Sigmoid colon (tissue), 7 donors: ENCODE measurements around the gene KCNJ1. TPM values are rescaled to one million over a fixed set of nuclear protein-coding genes. Genes with fewer than 3 reads are reported as not detected.

ENCODE experiments used
- DNase-seq: peaks from one replicate; pipeline ENCODE4 v3.0.0-alpha.2; 2019
- H3K27ac ChIP-seq, 4 donors: fragments of 200-600 bp; sonication (generic); one replicate each; pipeline ENCODE4 v1.5.1; 2016 to 2019; ENCODE audit warnings: mild to moderate bottlenecking in 1 of 4
- H3K27me3 ChIP-seq, 3 donors: fragments of 200-600 bp; sonication (generic); one replicate each; pipeline ENCODE4 v1.5.1; 2019; ENCODE audit warnings: mild to moderate bottlenecking in 1 of 3
- H3K36me3 ChIP-seq, 4 donors: fragments of 200-600 bp; sonication (generic); one replicate each; pipeline ENCODE4 v1.5.1; 2016 to 2019
- H3K4me1 ChIP-seq, 4 donors: fragments of 200-600 bp; sonication (generic); one replicate each; pipeline ENCODE4 v1.5.1; 2017 to 2019
- H3K4me3 ChIP-seq, 4 donors: fragments of 200-600 bp; sonication (generic); one replicate each; pipeline ENCODE4 v1.5.1; 2017 to 2019; ENCODE audit warnings: mild to moderate bottlenecking in 2 of 4, moderate library complexity in 1 of 4
- H3K9me3 ChIP-seq, 4 donors: fragments of 200-600 bp in 3 of 4; sonication (generic) in 3 of 4; one replicate each; pipeline versions ENCODE4 v1.5.1 to v1.6.1; 2013 to 2019
- CTCF ChIP-seq, 4 experiments: fragments of 450-650 bp in 3 of 4; fragments of 200-600 bp in 1 of 4; IDR thresholded peaks; one replicate each; pipeline ENCODE4 v1.5.1; 2016 to 2019; ENCODE audit warnings: antibody characterized with exemption in 4 of 4, mild to moderate bottlenecking in 3 of 4, moderate library complexity in 2 of 4
- EP300 ChIP-seq, 4 donors: sonication (generic); formaldehyde crosslinking; IDR thresholded peaks; one replicate each; pipeline ENCODE4 v1.6.1; 2017; ENCODE audit warnings: antibody characterized with exemption in 4 of 4
- POLR2A ChIP-seq, 2 donors: fragments of 450-650 bp; IDR thresholded peaks; one replicate each; pipeline ENCODE4 v1.6.1; 2016; ENCODE audit warnings: antibody characterized with exemption in 2 of 2, mild to moderate bottlenecking in 2 of 2, moderate library complexity in 2 of 2
- POLR2AphosphoS5 ChIP-seq, 4 donors: sonication (generic); formaldehyde crosslinking; IDR thresholded peaks; one replicate each; pipeline ENCODE4 v1.6.1; 2017; ENCODE audit warnings: antibody characterized with exemption in 4 of 4
- WGBS, 2 donors: extraction: QIAGEN DNeasy Blood & Tissue Kit; methylation state at CpG; one replicate each; pipeline ENCODE4 v1.1.7; 2013; 5-methylcytosine and 5-hydroxymethylcytosine counted together
- intact Hi-C: fragments of 100-400 bp; cut with DNase I; formaldehyde crosslinking; loops from one replicate; pipeline ENCODE4 v1.15.1; 2023
- polyA plus RNA-seq, 3 donors: library from polyadenylated mRNA; stranded (reverse); fragments of 200-250 nt; gene quantifications; one replicate each; pipeline ENCODE4 v1.2.3, GENCODE V29; 2013
- total RNA-seq, 4 donors: library from RNA; depleted of rRNA; stranded (reverse); fragments of >200 nt; gene quantifications; one replicate each; pipeline ENCODE4 v1.1.0, GENCODE V29; 2016
- donor health status: healthy with polysubstance abuse.
- donor health status: Bipolar disorder and iron deficiency.
- donor health status: healthy.

KCNJ1 gene
- total and polyA plus RNA-seq, 7 donors: 0.81 TPM; not detected in 6

GRCh38 chr11:128897826-128898225 lies 30.7 kb upstream of the KCNJ1 start:
- Histone ChIP-seq H3K27me3 (no peaks in the 10 kb centered on the region), H3K27ac (no peak overlapping the region), H3K4me3 (no peak overlapping the region), H3K9me3 (no peaks in the 10 kb centered on the region), H3K4me1 (peaks cover 0 to 4% (median 0%) of the 10 kb centered on the region in 4 donors), H3K36me3 (no peaks in the 10 kb centered on the region)
- TF ChIP-seq CTCF (IDR thresholded peaks at IDR 0.05): no peak
- no peak for TF ChIP-seq EP300 (IDR thresholded peaks at IDR 0.05)
- TF ChIP-seq POLR2AphosphoS5 (IDR thresholded peaks at IDR 0.05): no peak
- no peak for TF ChIP-seq POLR2A (IDR thresholded peaks at IDR 0.05)
- no peak for DNase-seq
- WGBS, 2 donors: 99 to 100% methylated on average over 1 of the region's 1 CpG
- intact Hi-C loops: no loop called here

GRCh38 chr11:128896356-128896755 lies 29.3 kb upstream of the KCNJ1 start:
- intact Hi-C loops: no loop called here

GRCh38 chr11:128895526-128895925 lies 28.4 kb upstream of the KCNJ1 start:
- intact Hi-C loops: no loop called here
- Histone ChIP-seq H3K4me1 (peaks cover 0 to 18% (median 9%) of the 10 kb centered on the region in 4 donors), H3K27ac (no peak overlapping the region), H3K36me3 (no peaks in the 10 kb centered on the region), H3K27me3 (peaks cover 1 to 12% (median 4%) of the 10 kb centered on the region in 3 donors), H3K4me3 (no peak overlapping the region), H3K9me3 (no peaks in the 10 kb centered on the region)
- peak; percentile 45 for DNase-seq
- TF ChIP-seq POLR2A (IDR thresholded peaks at IDR 0.05) (no peak), EP300 (IDR thresholded peaks at IDR 0.05) (no peak), POLR2AphosphoS5 (IDR thresholded peaks at IDR 0.05) (no peak), CTCF (IDR thresholded peaks at IDR 0.05) (no peak)
- WGBS, 2 donors: 92 to 93% methylated on average over 9 of the region's 9 CpGs

More at GRCh38 chr11:128896356-128896755, 29.3 kb upstream of the KCNJ1 start:
- no peaks in the 10 kb centered on the region for H3K36me3 ChIP-seq
- H3K27me3 ChIP-seq: peaks cover 0 to 4% (median 0%) of the 10 kb centered on the region in 3 donors
- DNase-seq: peak; percentile 14
- TF ChIP-seq POLR2AphosphoS5 (IDR thresholded peaks at IDR 0.05): no peak
- TF ChIP-seq EP300 (IDR thresholded peaks at IDR 0.05): no peak
- no peak for TF ChIP-seq CTCF (IDR thresholded peaks at IDR 0.05)
- no peak for TF ChIP-seq POLR2A (IDR thresholded peaks at IDR 0.05)
- H3K4me1 ChIP-seq: peaks cover 0 to 10% (median 1%) of the 10 kb centered on the region in 4 donors
- H3K27ac ChIP-seq: no peak overlapping the region
- WGBS, 2 donors: 23 to 49% methylated on average over 2 of the region's 2 CpGs
- no peak overlapping the region for H3K4me3 ChIP-seq
- no peaks in the 10 kb centered on the region for H3K9me3 ChIP-seq

GRCh38 chr11:128894685-128895084 lies 27.6 kb upstream of the KCNJ1 start:
- H3K36me3 ChIP-seq: no peaks in the 10 kb centered on the region
- intact Hi-C loops: no loop called here
- H3K4me3 ChIP-seq: no peak overlapping the region
- peaks cover 0 to 19% (median 14%) of the 10 kb centered on the region in 4 donors for H3K4me1 ChIP-seq
- peak; percentile 53 for DNase-seq
- H3K27me3 ChIP-seq: peaks cover 8 to 20% (median 9%) of the 10 kb centered on the region in 3 donors
- H3K9me3 ChIP-seq: no peaks in the 10 kb centered on the region
- TF ChIP-seq CTCF (IDR thresholded peaks at IDR 0.05) (no peak), POLR2A (IDR thresholded peaks at IDR 0.05) (no peak), POLR2AphosphoS5 (IDR thresholded peaks at IDR 0.05) (no peak), EP300 (IDR thresholded peaks at IDR 0.05) (no peak)
- WGBS, 2 donors: 20 to 55% methylated on average over 6 of the region's 6 CpGs
- no peak overlapping the region for H3K27ac ChIP-seq

- TF ChIP-seq EP300 (IDR thresholded peaks at IDR 0.05) (no peak), POLR2A (IDR thresholded peaks at IDR 0.05) (no peak), CTCF (IDR thresholded peaks at IDR 0.05) (no peak), POLR2AphosphoS5 (IDR thresholded peaks at IDR 0.05) (no peak)
- DNase-seq: peak; percentile 7
- Histone ChIP-seq H3K36me3 (no peaks in the 10 kb centered on the region), H3K27me3 (peaks cover 8 to 24% (median 11%) of the 10 kb centered on the region in 3 donors), H3K4me1 (peaks cover 0 to 19% (median 14%) of the 10 kb centered on the region in 4 donors), H3K9me3 (no peaks in the 10 kb centered on the region), H3K27ac (no peak overlapping the region), H3K4me3 (no peak overlapping the region)
- intact Hi-C loops: no loop called here
- 26 to 66% methylated on average over 3 of the region's 3 CpGs for WGBS, 2 donors
Observed at GRCh38 chr11:128894286-128894681, 27.2 kb upstream of the KCNJ1 start.
